ENCODE results near the gene ENOX1.

- TF ChIP-seq CTCF (IDR thresholded peaks at IDR 0.05) (no peak), POLR2A (IDR thresholded peaks at IDR 0.05) (no peak)
Measured at GRCh38 chr13:43663474-43664090, 123.2 kb downstream of the ENOX1 start.
